HepG2 (cell line): Measurements from ENCODE around the gene PHF10. TPM values are rescaled to one million over a fixed set of nuclear protein-coding genes. Genes with fewer than 3 reads are reported as not detected.

Source experiments
- ARNTL ChIP-seq: sonication (generic); formaldehyde crosslinking; IDR thresholded peaks from 2 replicates; pipeline ENCODE4 v1.4.0; 2020; ENCODE audit warnings: mild to moderate bottlenecking, missing genetic modification reagents
- E2F1 ChIP-seq: sonication (generic); formaldehyde crosslinking; IDR thresholded peaks from 2 replicates; pipeline ENCODE4 v1.5.0; 2020; ENCODE audit warnings: missing genetic modification reagents
- GMEB2 ChIP-seq: IDR thresholded peaks from 2 replicates; pipeline ENCODE4 v1.6.1; 2016; ENCODE audit warnings: missing biosample characterization, missing genetic modification reagents, low read depth
- IKZF1 ChIP-seq: fragments of 450-650 bp; IDR thresholded peaks from 2 replicates; pipeline ENCODE4 v1.7.1; 2016
- LCORL ChIP-seq, 2 experiments: fragments of 450-650 bp in 1 of 2; sonication (generic) in 1 of 2; formaldehyde crosslinking in 1 of 2; IDR thresholded peaks; 2 replicates each; pipeline versions ENCODE4 v1.5.0 to v1.6.1; 2017 to 2020; ENCODE audit warnings: antibody characterized with exemption in 1 of 2, missing genetic modification reagents in 1 of 2
- NBN ChIP-seq: fragments of 450-650 bp; conservative IDR thresholded peaks from 2 replicates; pipeline ENCODE4 v1.6.1; 2017
- PHF20 ChIP-seq: sonication (generic); formaldehyde crosslinking; IDR thresholded peaks from 2 replicates; pipeline ENCODE4 v1.5.0; 2020; ENCODE audit warnings: mild to moderate bottlenecking, missing genetic modification reagents
- RXRA ChIP-seq: sonication (generic); formaldehyde crosslinking; IDR thresholded peaks from 2 replicates; pipeline ENCODE4 v1.5.1; 2020; ENCODE audit warnings: missing genetic modification reagents
- TMF1 ChIP-seq: sonication (generic); formaldehyde crosslinking; IDR thresholded peaks from 2 replicates; pipeline ENCODE4 v1.8.1; 2022; ENCODE audit warnings: low read depth, missing genetic modification reagents
- ZBTB10 ChIP-seq: sonication (generic); formaldehyde crosslinking; IDR thresholded peaks from 2 replicates; pipeline ENCODE4 v1.4.0; 2020; ENCODE audit warnings: missing genetic modification reagents, borderline replicate concordance
- ZBTB37 ChIP-seq: sonication (generic); formaldehyde crosslinking; IDR thresholded peaks from 2 replicates; pipeline ENCODE4 v1.4.0; 2020; ENCODE audit warnings: mild to moderate bottlenecking, missing genetic modification reagents
- ZBTB43 ChIP-seq: sonication (generic); formaldehyde crosslinking; conservative IDR thresholded peaks from 2 replicates; pipeline ENCODE4 v1.4.0; 2020; ENCODE audit warnings: missing genetic modification reagents
- ZNF563 ChIP-seq: sonication (generic); formaldehyde crosslinking; IDR thresholded peaks from 2 replicates; pipeline ENCODE4 v1.8.0; 2022; ENCODE audit warnings: mild to moderate bottlenecking, moderate library complexity, missing genetic modification reagents
- ZNF567 ChIP-seq: sonication (generic); formaldehyde crosslinking; IDR thresholded peaks from 2 replicates; pipeline ENCODE4 v1.8.1; 2023; ENCODE audit warnings: mild to moderate bottlenecking, missing genetic modification reagents, borderline replicate concordance
- ZNF607 ChIP-seq: sonication (generic); formaldehyde crosslinking; IDR thresholded peaks from 2 replicates; pipeline ENCODE4 v1.5.1; 2020; ENCODE audit warnings: missing genetic modification reagents, mild to moderate bottlenecking, borderline replicate concordance
- ZNF670 ChIP-seq: sonication (generic); formaldehyde crosslinking; IDR thresholded peaks from 2 replicates; pipeline ENCODE4 v1.8.0; 2022; ENCODE audit warnings: mild to moderate bottlenecking, missing genetic modification reagents, borderline replicate concordance
- ZNF800 ChIP-seq: sonication (generic); formaldehyde crosslinking; IDR thresholded peaks from 2 replicates; pipeline ENCODE4 v1.4.0; 2020; ENCODE audit warnings: missing genetic modification reagents
- polyA plus RNA-seq, 8 experiments: library from polyadenylated mRNA; depleted of rRNA in 3 of 8; stranded (reverse) in 7 of 8; unstranded in 1 of 8; fragments of >200 nt; fragmentation: Illumina TruSeq in 4 of 8; extraction: Trizol in 4 of 8; gene quantifications; 2 replicates each; pipeline versions ENCODE4 v1.2.1 to v1.2.3, GENCODE V29; 2011 to 2016; ENCODE audit warnings: low read depth in 4 of 8, missing spikeins in 1 of 8, mixed read lengths in 1 of 8; ENCODE audit not compliant: insufficient read depth in 1 of 8
- total RNA-seq, 5 experiments: library from RNA; depleted of rRNA; stranded (reverse); fragments of >200 nt; fragmentation: Illumina TruSeq; extraction: Trizol; gene quantifications; 2 replicates each; pipeline ENCODE4 v1.2.3, GENCODE V29; 2016; ENCODE audit warnings: low read depth in 1 of 5

The PHF10 gene
- total and polyA plus RNA-seq, 2 of the 13 experiments (the other 11 are each of a cell fraction or from before 2014, with no cell fraction given) = 42.1 to 84.1 TPM

GRCh38 chr6:169724494-169725124 is at the start of gene PHF10 (continued):
- TF ChIP-seq ZBTB10 (CRISPR knock-in tag) = no peak; the same call in 1 of the 2 replicates
- TF ChIP-seq GMEB2 (CRISPR knock-in tag) = no peak
- TF ChIP-seq TMF1 (CRISPR knock-in tag) = 0 out of 2 replicates have a peak, but pooled peaks have one; percentile 6
- peak; percentile 62 for TF ChIP-seq RXRA (CRISPR knock-in tag)
- no peak for TF ChIP-seq LCORL (IDR thresholded peaks at IDR 0.05)
- peak; percentile 88 for TF ChIP-seq LCORL (CRISPR knock-in tag; IDR thresholded peaks at IDR 0.05)
- TF ChIP-seq PHF20 (CRISPR knock-in tag) = no peak
- TF ChIP-seq ARNTL (CRISPR knock-in tag) = peak; percentile 58; the same call in 1 of the 2 replicates
- TF ChIP-seq E2F1 (CRISPR knock-in tag) = peak; percentile 37; the same call in 1 of the 2 replicates
- peak; percentile 95 for TF ChIP-seq ZNF563 (CRISPR knock-in tag)
- TF ChIP-seq NBN = no peak
- TF ChIP-seq ZBTB37 = no peak
- TF ChIP-seq ZNF670 = peak; percentile 95
- no peak for TF ChIP-seq IKZF1
- peak; percentile 84 for TF ChIP-seq ZNF607 (CRISPR knock-in tag)
- TF ChIP-seq ZNF567 (CRISPR knock-in tag) = no peak
- 0 out of 2 replicates have a peak, but pooled peaks have one; percentile 13 for TF ChIP-seq ZNF800 (CRISPR knock-in tag)
- no peak for TF ChIP-seq ZBTB43 (CRISPR knock-in tag)
